ENCODE data around the gene KRTAP13-2. TPM values are rescaled to one million over a fixed set of nuclear protein-coding genes. Genes with fewer than 3 reads are reported as not detected.

The KRTAP13-2 gene
- total RNA-seq, 4 donors from 2014 or later: not detected

DNA sequence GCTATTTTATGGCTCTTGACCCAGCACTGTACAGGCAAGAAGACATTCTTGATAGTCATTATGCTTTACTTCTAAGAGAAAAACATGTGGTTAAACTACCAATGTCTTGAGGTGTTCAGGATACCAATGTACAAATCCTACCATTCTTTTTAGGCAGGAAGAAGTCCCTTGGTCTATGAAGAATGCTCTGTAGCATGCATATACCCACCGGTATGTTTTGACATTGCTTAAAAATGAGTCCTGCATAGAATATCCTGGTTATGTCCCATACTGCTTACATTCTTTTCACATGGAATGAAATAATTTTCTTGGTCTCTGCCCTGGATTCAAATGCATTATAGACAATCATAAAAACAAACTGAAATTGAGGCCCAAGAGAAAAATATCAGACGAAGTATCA lies 39.4 kb downstream of the KRTAP13-2 start:
- Histone ChIP-seq H3K9me3 (no peaks in the 10 kb centered on the region), H3K4me1 (no peaks in the 10 kb centered on the region), H3K27ac (replicated peaks in 1 of 4) (no peak overlapping the region), H3K4me3 (no peak overlapping the region), H3K27me3 (no peaks in the 10 kb centered on the region), H3K36me3 (no peaks in the 10 kb centered on the region)
- TF ChIP-seq, protein P1, sequence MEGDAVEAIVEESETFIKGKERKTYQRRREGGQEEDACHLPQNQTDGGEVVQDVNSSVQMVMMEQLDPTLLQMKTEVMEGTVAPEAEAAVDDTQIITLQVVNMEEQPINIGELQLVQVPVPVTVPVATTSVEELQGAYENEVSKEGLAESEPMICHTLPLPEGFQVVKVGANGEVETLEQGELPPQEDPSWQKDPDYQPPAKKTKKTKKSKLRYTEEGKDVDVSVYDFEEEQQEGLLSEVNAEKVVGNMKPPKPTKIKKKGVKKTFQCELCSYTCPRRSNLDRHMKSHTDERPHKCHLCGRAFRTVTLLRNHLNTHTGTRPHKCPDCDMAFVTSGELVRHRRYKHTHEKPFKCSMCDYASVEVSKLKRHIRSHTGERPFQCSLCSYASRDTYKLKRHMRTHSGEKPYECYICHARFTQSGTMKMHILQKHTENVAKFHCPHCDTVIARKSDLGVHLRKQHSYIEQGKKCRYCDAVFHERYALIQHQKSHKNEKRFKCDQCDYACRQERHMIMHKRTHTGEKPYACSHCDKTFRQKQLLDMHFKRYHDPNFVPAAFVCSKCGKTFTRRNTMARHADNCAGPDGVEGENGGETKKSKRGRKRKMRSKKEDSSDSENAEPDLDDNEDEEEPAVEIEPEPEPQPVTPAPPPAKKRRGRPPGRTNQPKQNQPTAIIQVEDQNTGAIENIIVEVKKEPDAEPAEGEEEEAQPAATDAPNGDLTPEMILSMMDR (IDR thresholded peaks at IDR 0.05): no peak
- TF ChIP-seq POLR2AphosphoS5 (IDR thresholded peaks at IDR 0.05) (no peak), EP300 (IDR thresholded peaks at IDR 0.05) (no peak), POLR2A (IDR thresholded peaks at IDR 0.05; ENCODE audit: low read depth) (no peak)
- intact Hi-C loops (cut with DNase I): no loop called here
- no peak for DNase-seq (ENCODE audit: extremely low spot score)
- WGBS: 71% methylated on average over 2 of the region's 2 CpGs

DNA sequence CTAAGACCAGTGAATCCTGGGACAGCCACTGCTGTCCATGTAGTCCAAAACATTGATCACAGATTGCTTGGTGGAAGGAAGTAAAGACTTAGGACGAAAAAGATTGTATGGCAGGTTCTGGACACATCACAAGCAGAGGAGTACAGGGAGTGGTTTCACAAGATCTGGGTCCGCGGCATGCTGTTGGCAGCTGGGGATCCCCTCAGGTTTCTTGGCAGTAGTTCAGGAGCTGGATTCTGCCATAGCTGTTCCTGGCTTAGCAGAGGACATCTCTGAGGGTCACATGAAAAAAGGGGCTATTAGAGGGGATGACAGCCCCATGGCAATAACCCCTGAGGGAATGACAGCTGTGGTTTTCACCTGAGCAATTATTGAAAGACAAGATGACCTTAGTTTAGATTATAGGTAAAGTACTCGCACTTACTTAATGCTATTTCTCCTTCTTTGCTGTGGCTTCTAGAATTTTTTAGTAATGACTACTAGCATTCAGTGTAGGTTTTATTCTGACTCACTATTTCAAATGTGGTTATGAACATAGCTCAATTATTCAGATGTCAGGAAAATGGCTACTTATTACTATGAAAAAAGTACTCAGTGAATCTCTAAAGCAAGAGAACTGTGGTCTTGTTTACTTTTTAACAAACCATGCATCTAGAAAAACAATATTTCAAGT lies 42.7 kb downstream of the KRTAP13-2 start:
- intact Hi-C loops (cut with DNase I): no loop called here
- DNase-seq (ENCODE audit: extremely low spot score): no peak
- TF ChIP-seq POLR2AphosphoS5 (IDR thresholded peaks at IDR 0.05): no peak
- TF ChIP-seq EP300 (IDR thresholded peaks at IDR 0.05): no peak
- TF ChIP-seq, protein P1 (IDR thresholded peaks at IDR 0.05): no peak
- no peak for TF ChIP-seq POLR2A (IDR thresholded peaks at IDR 0.05; ENCODE audit: low read depth)
- H3K9me3 ChIP-seq: peaks cover 0 to 14% (median 3%) of the 10 kb centered on the region in 4 donors
- no peaks in the 10 kb centered on the region for H3K27me3 ChIP-seq
- 88% methylated on average over 4 of the region's 4 CpGs for WGBS
- no peaks in the 10 kb centered on the region for H3K36me3 ChIP-seq
- no peaks in the 10 kb centered on the region for H3K4me1 ChIP-seq
- no peak overlapping the region for H3K27ac ChIP-seq (replicated peaks in 1 of 4)
- no peak overlapping the region for H3K4me3 ChIP-seq

DNA sequence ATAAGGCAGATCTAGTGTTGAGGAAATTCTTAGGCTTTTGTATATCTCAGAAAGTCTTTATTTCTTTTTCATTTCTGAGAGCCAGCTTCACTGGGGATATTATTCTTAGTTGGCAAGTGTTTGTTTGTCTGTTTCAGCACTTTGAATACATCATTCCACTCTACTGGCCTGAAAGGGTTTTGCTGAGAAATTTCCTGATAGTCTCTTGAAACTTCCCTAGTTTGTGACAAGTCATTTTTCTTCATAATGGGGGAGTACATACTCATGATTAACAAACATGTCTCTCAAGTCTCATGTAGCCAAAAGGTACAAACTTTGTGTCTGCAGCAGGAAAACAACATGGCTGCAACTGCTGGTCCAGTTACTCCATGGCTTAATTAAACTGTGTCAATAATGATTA lies 45.7 kb downstream of the KRTAP13-2 start:
- H3K27me3 ChIP-seq: no peaks in the 10 kb centered on the region
- H3K9me3 ChIP-seq: peaks cover 0 to 14% (median 3%) of the 10 kb centered on the region in 4 donors
- TF ChIP-seq POLR2A (IDR thresholded peaks at IDR 0.05; ENCODE audit: low read depth): no peak
- TF ChIP-seq POLR2AphosphoS5 (IDR thresholded peaks at IDR 0.05): no peak
- no peak for TF ChIP-seq EP300 (IDR thresholded peaks at IDR 0.05)
- TF ChIP-seq, protein P1 (IDR thresholded peaks at IDR 0.05): no peak
- H3K4me3 ChIP-seq: no peak overlapping the region
- DNase-seq (ENCODE audit: extremely low spot score): no peak
- intact Hi-C loops (cut with DNase I): no loop called here
- no peaks in the 10 kb centered on the region for H3K4me1 ChIP-seq
- H3K36me3 ChIP-seq: no peaks in the 10 kb centered on the region
- H3K27ac ChIP-seq (replicated peaks in 1 of 4): no peak overlapping the region

Small RNA genes lying within 50 kb of the gene (small RNA-seq; reads per million reads assigned to genes)
- 0 reads per million in 3 donors for gene KRTAP23-1
- 0 reads per million in 3 donors for gene MIR4327

Other genes starting within 250 kb of the KRTAP13-2 start
- gene CLDN17, start 205.5 kb downstream of the KRTAP13-2 start, total RNA-seq: not detected
- gene CLDN8, start 156.2 kb downstream of the KRTAP13-2 start, total RNA-seq: not detected
- not detected for gene KRTAP24-1, start 89.3 kb downstream of the KRTAP13-2 start, total RNA-seq
- not detected for gene KRTAP25-1, start 82.8 kb downstream of the KRTAP13-2 start, total RNA-seq
- gene KRTAP26-1, start 52.0 kb downstream of the KRTAP13-2 start, total RNA-seq: not detected
- not detected for gene KRTAP27-1, start 34.6 kb downstream of the KRTAP13-2 start, total RNA-seq
- gene KRTAP23-1, start 23.7 kb downstream of the KRTAP13-2 start, total RNA-seq: not detected
- gene KRTAP13-1, start 23.8 kb upstream of the KRTAP13-2 start, total RNA-seq: not detected
- not detected for gene KRTAP13-3, start 53.7 kb upstream of the KRTAP13-2 start, total RNA-seq
- not detected for gene KRTAP13-4, start 57.9 kb upstream of the KRTAP13-2 start, total RNA-seq
- not detected for gene KRTAP15-1, start 68.0 kb upstream of the KRTAP13-2 start, total RNA-seq
- not detected for gene KRTAP19-1, start 108.1 kb upstream of the KRTAP13-2 start, total RNA-seq
- not detected for gene KRTAP19-2, start 115.2 kb upstream of the KRTAP13-2 start, total RNA-seq
- gene KRTAP19-3, start 119.7 kb upstream of the KRTAP13-2 start, total RNA-seq: not detected
- not detected for gene KRTAP19-4, start 124.9 kb upstream of the KRTAP13-2 start, total RNA-seq
- not detected for gene KRTAP19-5, start 129.9 kb upstream of the KRTAP13-2 start, total RNA-seq
- gene KRTAP19-6, start 169.6 kb upstream of the KRTAP13-2 start, total RNA-seq: not detected
- not detected for gene KRTAP19-7, start 189.0 kb upstream of the KRTAP13-2 start, total RNA-seq
- gene KRTAP22-2, start 218.1 kb upstream of the KRTAP13-2 start, total RNA-seq: not detected
- not detected for gene KRTAP6-3, start 220.2 kb upstream of the KRTAP13-2 start, total RNA-seq
- gene KRTAP6-2, start 226.6 kb upstream of the KRTAP13-2 start, total RNA-seq: not detected
- gene KRTAP22-1, start 228.8 kb upstream of the KRTAP13-2 start, total RNA-seq: not detected
- not detected for gene KRTAP6-1, start 241.7 kb upstream of the KRTAP13-2 start, total RNA-seq
- not detected for gene KRTAP20-1, start 244.2 kb upstream of the KRTAP13-2 start, total RNA-seq
- gene KRTAP20-4, start 248.4 kb upstream of the KRTAP13-2 start, total RNA-seq: not detected

All from esophagus muscularis mucosa (tissue), 4 donors.